HepG2 (cell line): Measurements from ENCODE around the gene AGXT. TPM values are rescaled to one million over a fixed set of nuclear protein-coding genes. Genes with fewer than 3 reads are reported as not detected.

Source experiments
- CHD2 ChIP-seq: IDR thresholded peaks from 2 replicates; pipeline ENCODE4 v1.6.1; 2011; ENCODE audit warnings: low read depth, low read length, improper control_type of control experiment
- E2F5 ChIP-seq: sonication (generic); formaldehyde crosslinking; conservative IDR thresholded peaks from 2 replicates; pipeline ENCODE4 v1.4.0; 2020; ENCODE audit warnings: missing genetic modification reagents
- FOXA1 ChIP-seq, 2 experiments: fragments of 450-650 bp in 1 of 2; sonication (generic) in 1 of 2; formaldehyde crosslinking in 1 of 2; IDR thresholded peaks; 2 replicates each; pipeline versions ENCODE4 v1.4.0 to v1.6.1; 2016 to 2020; ENCODE audit warnings: missing genetic modification reagents in 1 of 2
- HMG20A ChIP-seq: IDR thresholded peaks from 2 replicates; pipeline ENCODE4 v1.6.1; 2016; ENCODE audit warnings: borderline replicate concordance
- HMGXB4 ChIP-seq, 2 experiments: sonication (generic) in 1 of 2; formaldehyde crosslinking in 1 of 2; IDR thresholded peaks; 2 replicates each; pipeline versions ENCODE4 v1.4.0 to v1.6.1; 2018 to 2020; ENCODE audit warnings: missing genetic modification reagents in 2 of 2, borderline replicate concordance in 1 of 2, low read depth in 1 of 2, mild to moderate bottlenecking in 1 of 2, missing biosample characterization in 1 of 2
- HNRNPUL1 ChIP-seq: fragments of 200-400 bp; formaldehyde crosslinking; IDR thresholded peaks from 2 replicates; pipeline ENCODE4 v1.6.1; 2017; ENCODE audit warnings: low read depth, mild to moderate bottlenecking, low read length, moderate library complexity
- KLF6 ChIP-seq: IDR thresholded peaks from 2 replicates; pipeline ENCODE4 v1.8.0; 2016; ENCODE audit warnings: missing biosample characterization, missing genetic modification reagents
- MED1 ChIP-seq: sonication (generic); formaldehyde crosslinking; IDR thresholded peaks from 2 replicates; pipeline ENCODE4 v1.4.0; 2020; ENCODE audit warnings: missing genetic modification reagents
- NBN ChIP-seq: fragments of 450-650 bp; conservative IDR thresholded peaks from 2 replicates; pipeline ENCODE4 v1.6.1; 2017
- NCOA1 ChIP-seq: sonication (generic); formaldehyde crosslinking; IDR thresholded peaks from 2 replicates; pipeline ENCODE4 v1.9.0; 2021; ENCODE audit warnings: missing genetic modification reagents
- NFRKB ChIP-seq: fragments of 450-650 bp; IDR thresholded peaks from 2 replicates; pipeline ENCODE4 v1.6.1; 2017
- PCBP2 ChIP-seq: fragments of 200-400 bp; formaldehyde crosslinking; optimal IDR thresholded peaks from 2 replicates; pipeline ENCODE3; 2018; ENCODE audit warnings: low read length, low read depth; ENCODE audit not compliant: poor library complexity, severe bottlenecking
- PRPF4 ChIP-seq: fragments of 200-400 bp; formaldehyde crosslinking; IDR thresholded peaks from 2 replicates; pipeline ENCODE4 v1.6.1; 2016; ENCODE audit warnings: low read length, low read depth; ENCODE audit not compliant: poor library complexity, severe bottlenecking
- SIX1 ChIP-seq: sonication (generic); formaldehyde crosslinking; IDR thresholded peaks from 2 replicates; pipeline ENCODE4 v1.4.0; 2020; ENCODE audit warnings: missing genetic modification reagents, borderline replicate concordance
- SNAI1 ChIP-seq: sonication (generic); formaldehyde crosslinking; IDR thresholded peaks from 2 replicates; pipeline ENCODE4 v1.5.0; 2020; ENCODE audit warnings: mild to moderate bottlenecking, missing genetic modification reagents, borderline replicate concordance
- SP140L ChIP-seq: sonication (generic); formaldehyde crosslinking; IDR thresholded peaks from 2 replicates; pipeline ENCODE4 v1.4.0; 2020; ENCODE audit warnings: missing genetic modification reagents, borderline replicate concordance
- SP4 ChIP-seq: sonication (generic); formaldehyde crosslinking; IDR thresholded peaks from 2 replicates; pipeline ENCODE4 v1.8.1; 2023; ENCODE audit warnings: mild to moderate bottlenecking, missing genetic modification reagents
- TBL1XR1 ChIP-seq: fragments of 150-350 bp; IDR thresholded peaks from 2 replicates; pipeline ENCODE4 v1.6.1; 2014; ENCODE audit warnings: borderline replicate concordance, low read length; ENCODE audit not compliant: partially characterized antibody
- TCF12 ChIP-seq, 2 experiments: fragments of 450-650 bp in 1 of 2; sonication (generic) in 1 of 2; formaldehyde crosslinking in 1 of 2; IDR thresholded peaks; 2 replicates each; pipeline versions ENCODE4 v1.6.1 to v1.8.0; 2017 to 2022; ENCODE audit warnings: antibody characterized with exemption in 1 of 2, mild to moderate bottlenecking in 1 of 2, missing genetic modification reagents in 1 of 2, moderate library complexity in 1 of 2
- THRA ChIP-seq: sonication (generic); formaldehyde crosslinking; IDR thresholded peaks from 2 replicates; pipeline ENCODE4 v1.4.0; 2020; ENCODE audit warnings: missing genetic modification reagents, borderline replicate concordance
- TRIM24 ChIP-seq: sonication (generic); formaldehyde crosslinking; IDR thresholded peaks from 2 replicates; pipeline ENCODE4 v1.8.0; 2022; ENCODE audit warnings: mild to moderate bottlenecking, missing genetic modification reagents
- ZC3H13 ChIP-seq: sonication (generic); formaldehyde crosslinking; IDR thresholded peaks from 2 replicates; pipeline ENCODE4 v1.8.1; 2023; ENCODE audit warnings: mild to moderate bottlenecking, missing genetic modification reagents, moderate library complexity
- ZFX ChIP-seq: sonication (generic); formaldehyde crosslinking; IDR thresholded peaks from 2 replicates; pipeline ENCODE4 v1.4.0; 2020; ENCODE audit warnings: mild to moderate bottlenecking, low read depth, missing genetic modification reagents, moderate library complexity
- ZNF781 ChIP-seq: sonication (generic); formaldehyde crosslinking; IDR thresholded peaks from 2 replicates; pipeline ENCODE4 v1.5.1; 2020; ENCODE audit warnings: borderline replicate concordance, mild to moderate bottlenecking, missing genetic modification reagents; ENCODE audit errors: not compliant biosample characterization
- polyA plus RNA-seq, 8 experiments: library from polyadenylated mRNA; depleted of rRNA in 3 of 8; stranded (reverse) in 7 of 8; unstranded in 1 of 8; fragments of >200 nt; fragmentation: Illumina TruSeq in 4 of 8; extraction: Trizol in 4 of 8; gene quantifications; 2 replicates each; pipeline versions ENCODE4 v1.2.1 to v1.2.3, GENCODE V29; 2011 to 2016; ENCODE audit warnings: low read depth in 4 of 8, missing spikeins in 1 of 8, mixed read lengths in 1 of 8; ENCODE audit not compliant: insufficient read depth in 1 of 8
- total RNA-seq, 5 experiments: library from RNA; depleted of rRNA; stranded (reverse); fragments of >200 nt; fragmentation: Illumina TruSeq; extraction: Trizol; gene quantifications; 2 replicates each; pipeline ENCODE4 v1.2.3, GENCODE V29; 2016; ENCODE audit warnings: low read depth in 1 of 5
- TF ChIP-seq, protein P1 (sequence below): sonication (generic); formaldehyde crosslinking; IDR thresholded peaks from 2 replicates; pipeline ENCODE4 v1.4.0; 2020; ENCODE audit warnings: missing genetic modification reagents

Gene AGXT
- total and polyA plus RNA-seq, 2 of the 13 experiments (the other 11 are each of a cell fraction or from before 2014, with no cell fraction given), result 41.9 to 96.1 TPM

DNA sequence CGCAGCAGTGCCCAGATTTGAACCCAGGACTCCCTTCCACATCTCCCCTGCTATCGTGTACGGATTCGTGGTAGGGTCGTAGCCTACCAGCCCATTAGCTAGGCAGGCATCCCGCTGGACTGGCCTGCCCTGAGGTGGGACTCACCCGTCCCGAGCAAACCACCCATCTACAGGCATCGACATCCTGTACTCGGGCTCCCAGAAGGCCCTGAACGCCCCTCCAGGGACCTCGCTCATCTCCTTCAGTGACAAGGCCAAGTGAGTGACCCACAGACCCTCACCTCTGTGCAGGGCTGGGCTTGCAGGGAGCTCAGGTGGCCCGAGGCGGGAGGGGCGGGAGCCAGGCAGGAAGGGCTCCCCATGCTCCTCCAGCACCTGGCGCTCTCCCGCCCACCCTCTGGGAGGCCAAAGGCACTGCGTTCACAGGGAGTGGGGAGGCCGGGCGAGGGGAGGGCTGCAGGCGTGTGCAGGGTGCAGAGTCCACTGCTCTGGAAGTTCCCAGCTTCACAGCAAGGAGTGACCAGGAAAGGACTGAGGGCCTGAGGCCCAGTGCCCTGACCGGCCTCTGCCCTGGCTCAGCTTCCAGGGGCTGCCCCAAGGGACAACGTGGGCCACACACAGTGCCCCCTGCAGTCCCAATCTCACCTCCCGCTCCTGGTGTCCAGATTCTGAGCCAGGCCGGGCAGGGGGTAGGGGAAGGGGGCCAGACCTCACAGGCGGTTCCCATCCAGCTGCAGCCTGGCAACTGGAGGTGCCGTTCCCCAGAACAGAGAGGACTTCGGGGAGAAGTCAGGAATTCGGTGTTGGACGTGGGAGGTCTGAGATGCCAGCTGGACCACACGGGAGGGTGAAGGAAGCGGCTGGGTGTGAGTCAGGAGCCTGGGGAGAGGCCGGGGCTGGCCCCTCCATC lies 5.4 kb downstream of the AGXT start (continued):
- 0 out of 2 replicates have a peak, but pooled peaks have one; percentile 45 for TF ChIP-seq SNAI1
- TF ChIP-seq HMGXB4 (CRISPR knock-in tag; IDR thresholded peaks at IDR 0.05; ENCODE audit: borderline replicate concordance in 1 of 2, low read depth in 1 of 2), result peak; percentile 71 to 83; a peak in 3 of 4 replicates
- TF ChIP-seq MED1 (CRISPR knock-in tag), result peak; percentile 98
- TF ChIP-seq PRPF4, result no peak
- peak; percentile 93 for TF ChIP-seq SP4
- TF ChIP-seq SIX1, result no peak; the same call in 1 of the 2 replicates
- TF ChIP-seq TRIM24, result peak; percentile 51; the same call in 1 of the 2 replicates
- no peak for TF ChIP-seq NFRKB
- TF ChIP-seq HMG20A (CRISPR knock-in tag), result peak; percentile 81
- TF ChIP-seq ZC3H13 (CRISPR knock-in tag), result no peak
- TF ChIP-seq E2F5 (CRISPR knock-in tag), result 0 out of 2 replicates have a peak, but pooled peaks have one; percentile 14
- TF ChIP-seq NCOA1 (CRISPR knock-in tag), result peak; percentile 73; the same call in 1 of the 2 replicates
- TF ChIP-seq TCF12 (IDR thresholded peaks at IDR 0.05), result no peak
- TF ChIP-seq TCF12 (CRISPR knock-in tag; IDR thresholded peaks at IDR 0.05), result peak; percentile 92; the same call in 1 of the 2 replicates
- TF ChIP-seq, protein P1, sequence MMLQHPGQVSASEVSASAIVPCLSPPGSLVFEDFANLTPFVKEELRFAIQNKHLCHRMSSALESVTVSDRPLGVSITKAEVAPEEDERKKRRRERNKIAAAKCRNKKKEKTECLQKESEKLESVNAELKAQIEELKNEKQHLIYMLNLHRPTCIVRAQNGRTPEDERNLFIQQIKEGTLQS (CRISPR knock-in tag), result no peak
- no peak for TF ChIP-seq FOXA1 (IDR thresholded peaks at IDR 0.05)
- TF ChIP-seq FOXA1 (CRISPR knock-in tag; IDR thresholded peaks at IDR 0.05), result no peak; the same call in none of the 2 replicates
- TF ChIP-seq CHD2, result no peak
- TF ChIP-seq SP140L (CRISPR knock-in tag), result no peak
- TF ChIP-seq TBL1XR1, result no peak
- TF ChIP-seq PCBP2, result no peak
- TF ChIP-seq NBN, result no peak
- TF ChIP-seq THRA, result peak; percentile 87
- peak; percentile 99 for TF ChIP-seq ZFX (CRISPR knock-in tag)
- TF ChIP-seq HNRNPUL1, result no peak
- TF ChIP-seq KLF6 (CRISPR knock-in tag), result peak; percentile 80
- TF ChIP-seq ZNF781 (CRISPR knock-in tag), result no peak
